GM19468 (cell line): ENCODE measurements around the gene TRMT2A.

Experiments used
- ATAC-seq: cut with Tn5 transposase; IDR thresholded peaks from one replicate; pipeline ENCODE4 v1.9.1; 2021; ENCODE audit warnings: mild to moderate bottlenecking, moderate library complexity, moderate number of reproducible peaks; ENCODE audit not compliant: unreplicated experiment; ENCODE audit errors: extremely low read depth

The TRMT2A gene

GRCh38 chr22:20066617-20067383 is 50.2 kb downstream of the TRMT2A start:
- ATAC-seq, result no peak

- ATAC-seq, result no peak
Measured at GRCh38 chr22:20065896-20066616, 51.0 kb downstream of the TRMT2A start.

GRCh38 chr22:20064545-20065262 is 52.3 kb downstream of the TRMT2A start:
- no peak for ATAC-seq

GRCh38 chr22:20064140-20064480 is 52.9 kb downstream of the TRMT2A start:
- no peak for ATAC-seq

GRCh38 chr22:20063271-20064139 is 53.5 kb downstream of the TRMT2A start:
- no peak for ATAC-seq

- no peak for ATAC-seq
Measured at GRCh38 chr22:20062766-20063083, 54.3 kb downstream of the TRMT2A start.

- ATAC-seq, result no peak
Measured at GRCh38 chr22:20062043-20062765, 54.8 kb downstream of the TRMT2A start.
